ENCODE measurements around the gene DTYMK. TPM values are rescaled to one million over a fixed set of nuclear protein-coding genes. Genes with fewer than 3 reads are reported as not detected.

Gene DTYMK
- total RNA-seq, 1 donor from 2014 or later: 51.4 TPM

- H3K9me3 Mint-ChIP-seq (ENCODE audit: low read depth): no peaks in the 10 kb centered on the region
- no peak overlapping the region for H3K27ac Mint-ChIP-seq
- no peak for TF ChIP-seq CTCF (IDR thresholded peaks at IDR 0.05; ENCODE audit: unreplicated experiment)
- no peak for DNase-seq (ENCODE audit: low spot score, unreplicated experiment)
- no peak overlapping the region for H3K4me3 Mint-ChIP-seq (ENCODE audit: low read depth)
- no peaks in the 10 kb centered on the region for H3K27me3 Mint-ChIP-seq
- peaks cover 23% of the 10 kb centered on the region for H3K36me3 Mint-ChIP-seq (ENCODE audit: insufficient read depth)
- H3K4me1 Mint-ChIP-seq (ENCODE audit: low read depth): peaks cover 3% of the 10 kb centered on the region
Observed at GRCh38 chr2:241657786-241658254, 28.8 kb downstream of the DTYMK start.

- H3K27ac Mint-ChIP-seq: no peak overlapping the region
- H3K9me3 Mint-ChIP-seq (ENCODE audit: low read depth): no peaks in the 10 kb centered on the region
- no peak for DNase-seq (ENCODE audit: low spot score, unreplicated experiment)
- no peak for TF ChIP-seq CTCF (IDR thresholded peaks at IDR 0.05; ENCODE audit: unreplicated experiment)
- H3K4me1 Mint-ChIP-seq (ENCODE audit: low read depth): no peaks in the 10 kb centered on the region
- peaks cover 20% of the 10 kb centered on the region for H3K36me3 Mint-ChIP-seq (ENCODE audit: insufficient read depth)
- H3K4me3 Mint-ChIP-seq (ENCODE audit: low read depth): no peak overlapping the region
- H3K27me3 Mint-ChIP-seq: no peaks in the 10 kb centered on the region
Observed at GRCh38 chr2:241656190-241656741, 30.3 kb downstream of the DTYMK start.

GRCh38 chr2:241655516-241656189 is 31.0 kb downstream of the DTYMK start:
- DNase-seq (ENCODE audit: low spot score, unreplicated experiment): no peak
- no peak overlapping the region for H3K27ac Mint-ChIP-seq

GRCh38 chr2:241654551-241654950 is 32.1 kb downstream of the DTYMK start:
- Mint-ChIP-seq H3K27ac (no peak overlapping the region), H3K36me3 (ENCODE audit: insufficient read depth) (peaks cover 16% of the 10 kb centered on the region), H3K4me1 (ENCODE audit: low read depth) (no peaks in the 10 kb centered on the region), H3K9me3 (ENCODE audit: low read depth) (no peaks in the 10 kb centered on the region), H3K27me3 (no peaks in the 10 kb centered on the region), H3K4me3 (ENCODE audit: low read depth) (no peak overlapping the region)
- DNase-seq (ENCODE audit: low spot score, unreplicated experiment): no peak
- TF ChIP-seq CTCF (IDR thresholded peaks at IDR 0.05; ENCODE audit: unreplicated experiment): no peak

More at GRCh38 chr2:241655516-241656189, 31.0 kb downstream of the DTYMK start:
- Mint-ChIP-seq H3K27me3 (no peaks in the 10 kb centered on the region), H3K9me3 (ENCODE audit: low read depth) (no peaks in the 10 kb centered on the region), H3K4me3 (ENCODE audit: low read depth) (no peak overlapping the region), H3K36me3 (ENCODE audit: insufficient read depth) (peaks cover 20% of the 10 kb centered on the region), H3K4me1 (ENCODE audit: low read depth) (no peaks in the 10 kb centered on the region)
- TF ChIP-seq CTCF (IDR thresholded peaks at IDR 0.05; ENCODE audit: unreplicated experiment): no peak

- H3K27me3 Mint-ChIP-seq: no peaks in the 10 kb centered on the region
- peaks cover 12% of the 10 kb centered on the region for H3K36me3 Mint-ChIP-seq (ENCODE audit: insufficient read depth)
- DNase-seq (ENCODE audit: low spot score, unreplicated experiment): no peak
- H3K4me1 Mint-ChIP-seq (ENCODE audit: low read depth): no peaks in the 10 kb centered on the region
- H3K9me3 Mint-ChIP-seq (ENCODE audit: low read depth): no peaks in the 10 kb centered on the region
- TF ChIP-seq CTCF (IDR thresholded peaks at IDR 0.05; ENCODE audit: unreplicated experiment): no peak
- no peak overlapping the region for H3K4me3 Mint-ChIP-seq (ENCODE audit: low read depth)
- H3K27ac Mint-ChIP-seq: no peak overlapping the region
Observed at GRCh38 chr2:241653210-241653750, 33.3 kb downstream of the DTYMK start.

Data from progenitor cell of endocrine pancreas (in vitro differentiated cells).